ENCODE results near the gene LRRC70.
A peak's percentile ranks its signal among the peaks of the same experiment; 100 is the strongest.

The LRRC70 gene

GRCh38 chr5:62592558-62592957 is 13.9 kb downstream of the LRRC70 start:
- H3K9ac ChIP-seq (ENCODE audit: low read length), result no peak overlapping the region
- no peaks in the 10 kb centered on the region for H3K27me3 ChIP-seq (ENCODE audit: control insufficient read depth, insufficient read depth, low read length)
- peaks cover 14% of the 10 kb centered on the region for H3K4me1 ChIP-seq (ENCODE audit: control insufficient read depth, low read depth, low read length)
- no peak overlapping the region for H3K27ac ChIP-seq (ENCODE audit: low read length)
- no peak overlapping the region for H3K4me3 ChIP-seq (ENCODE audit: low read length)
- no peaks in the 10 kb centered on the region for H3K9me3 ChIP-seq (ENCODE audit: control insufficient read depth, low read depth, low read length)
- peaks cover 3% of the 10 kb centered on the region for H3K36me3 ChIP-seq (ENCODE audit: control insufficient read depth, low read depth, low read length)

- no peaks in the 10 kb centered on the region for H3K27me3 ChIP-seq (ENCODE audit: control insufficient read depth, insufficient read depth, low read length)
- peaks cover 3% of the 10 kb centered on the region for H3K36me3 ChIP-seq (ENCODE audit: control insufficient read depth, low read depth, low read length)
- peaks cover 14% of the 10 kb centered on the region for H3K4me1 ChIP-seq (ENCODE audit: control insufficient read depth, low read depth, low read length)
- H3K9ac ChIP-seq (ENCODE audit: low read length), result no peak overlapping the region
- no peaks in the 10 kb centered on the region for H3K9me3 ChIP-seq (ENCODE audit: control insufficient read depth, low read depth, low read length)
- H3K4me3 ChIP-seq (ENCODE audit: low read length), result no peak overlapping the region
- peak overlapping the region; percentile 33 for H3K27ac ChIP-seq (ENCODE audit: low read length)
Observed at GRCh38 chr5:62593331-62593730, 14.7 kb downstream of the LRRC70 start.

DNA sequence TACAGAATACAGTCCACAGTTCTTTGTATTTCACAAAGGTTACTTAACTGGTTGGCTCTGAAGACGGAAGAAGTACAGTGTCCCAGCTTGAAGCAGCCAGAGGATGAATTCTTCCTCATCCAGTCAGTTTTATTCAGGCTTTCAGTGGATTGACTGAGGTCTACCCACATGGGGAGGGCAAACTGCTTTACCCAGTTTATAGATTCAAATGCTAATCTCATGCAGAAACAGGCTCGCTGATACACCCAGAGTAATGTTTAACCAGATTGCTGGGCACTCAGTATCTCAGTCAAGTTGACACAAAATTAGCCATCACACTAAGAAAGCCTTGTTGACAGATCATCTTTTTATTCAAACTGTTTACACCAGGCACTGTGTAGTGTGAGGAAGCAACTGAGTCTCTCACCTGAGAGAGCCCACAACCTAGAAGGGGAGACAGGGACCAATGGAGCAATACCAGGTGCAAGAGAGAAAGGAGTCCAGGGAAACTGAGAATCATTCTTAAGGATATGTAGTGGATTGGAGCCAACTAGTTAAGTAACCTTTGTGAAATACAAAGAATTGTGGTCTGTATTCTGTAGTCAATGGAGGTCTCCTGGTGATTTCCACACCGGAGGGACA is 15.9 kb downstream of the LRRC70 start:
- H3K36me3 ChIP-seq (ENCODE audit: control insufficient read depth, low read depth, low read length), result peaks cover 3% of the 10 kb centered on the region
- no peaks in the 10 kb centered on the region for H3K9me3 ChIP-seq (ENCODE audit: control insufficient read depth, low read depth, low read length)

GRCh38 chr5:62596096-62596495 is 17.5 kb downstream of the LRRC70 start:
- Histone ChIP-seq H3K36me3 (ENCODE audit: control insufficient read depth, low read depth, low read length) (peaks cover 3% of the 10 kb centered on the region), H3K27me3 (ENCODE audit: control insufficient read depth, insufficient read depth, low read length) (no peaks in the 10 kb centered on the region), H3K27ac (ENCODE audit: low read length) (no peak overlapping the region), H3K4me1 (ENCODE audit: control insufficient read depth, low read depth, low read length) (peaks cover 14% of the 10 kb centered on the region), H3K4me3 (ENCODE audit: low read length) (no peak overlapping the region), H3K9ac (ENCODE audit: low read length) (no peak overlapping the region), H3K9me3 (ENCODE audit: control insufficient read depth, low read depth, low read length) (no peaks in the 10 kb centered on the region)

More for the DNA sequence above, 15.9 kb downstream of the LRRC70 start:
- Histone ChIP-seq H3K4me1 (ENCODE audit: control insufficient read depth, low read depth, low read length) (peaks cover 14% of the 10 kb centered on the region), H3K27ac (ENCODE audit: low read length) (no peak overlapping the region), H3K4me3 (ENCODE audit: low read length) (no peak overlapping the region), H3K27me3 (ENCODE audit: control insufficient read depth, insufficient read depth, low read length) (no peaks in the 10 kb centered on the region), H3K9ac (ENCODE audit: low read length) (no peak overlapping the region)

DNA sequence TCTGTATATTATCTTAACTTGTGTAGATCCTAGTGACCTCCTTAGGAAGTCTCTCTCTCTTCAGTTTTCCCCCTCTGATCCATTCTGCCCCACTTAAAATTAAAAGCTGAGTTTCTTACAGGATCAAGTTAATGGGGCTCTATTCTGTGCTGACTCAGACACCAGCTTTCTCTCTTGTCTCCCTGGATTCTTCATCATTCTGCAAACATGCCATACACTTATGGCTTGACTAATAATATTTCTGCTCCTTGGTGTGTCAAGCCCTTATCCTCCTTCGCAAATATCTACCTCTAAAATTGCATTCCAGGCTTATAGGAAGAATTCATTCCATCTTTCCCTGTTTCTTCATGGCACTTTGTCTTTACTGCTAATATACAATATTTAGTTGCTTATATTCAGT is 18.1 kb downstream of the LRRC70 start:
- no peak overlapping the region for H3K4me3 ChIP-seq (ENCODE audit: low read length)
- peaks cover 14% of the 10 kb centered on the region for H3K4me1 ChIP-seq (ENCODE audit: control insufficient read depth, low read depth, low read length)
- H3K9me3 ChIP-seq (ENCODE audit: control insufficient read depth, low read depth, low read length), result no peaks in the 10 kb centered on the region
- no peak overlapping the region for H3K9ac ChIP-seq (ENCODE audit: low read length)
- H3K27me3 ChIP-seq (ENCODE audit: control insufficient read depth, insufficient read depth, low read length), result no peaks in the 10 kb centered on the region
- no peaks in the 10 kb centered on the region for H3K36me3 ChIP-seq (ENCODE audit: control insufficient read depth, low read depth, low read length)
- H3K27ac ChIP-seq (ENCODE audit: low read length), result no peak overlapping the region

- H3K36me3 ChIP-seq (ENCODE audit: control insufficient read depth, low read depth, low read length), result no peaks in the 10 kb centered on the region
- no peaks in the 10 kb centered on the region for H3K9me3 ChIP-seq (ENCODE audit: control insufficient read depth, low read depth, low read length)
- H3K4me1 ChIP-seq (ENCODE audit: control insufficient read depth, low read depth, low read length), result peaks cover 14% of the 10 kb centered on the region
- no peaks in the 10 kb centered on the region for H3K27me3 ChIP-seq (ENCODE audit: control insufficient read depth, insufficient read depth, low read length)
- H3K9ac ChIP-seq (ENCODE audit: low read length), result no peak overlapping the region
- H3K27ac ChIP-seq (ENCODE audit: low read length), result no peak overlapping the region
- H3K4me3 ChIP-seq (ENCODE audit: low read length), result no peak overlapping the region
Observed at GRCh38 chr5:62597314-62597713, 18.7 kb downstream of the LRRC70 start.

DNA sequence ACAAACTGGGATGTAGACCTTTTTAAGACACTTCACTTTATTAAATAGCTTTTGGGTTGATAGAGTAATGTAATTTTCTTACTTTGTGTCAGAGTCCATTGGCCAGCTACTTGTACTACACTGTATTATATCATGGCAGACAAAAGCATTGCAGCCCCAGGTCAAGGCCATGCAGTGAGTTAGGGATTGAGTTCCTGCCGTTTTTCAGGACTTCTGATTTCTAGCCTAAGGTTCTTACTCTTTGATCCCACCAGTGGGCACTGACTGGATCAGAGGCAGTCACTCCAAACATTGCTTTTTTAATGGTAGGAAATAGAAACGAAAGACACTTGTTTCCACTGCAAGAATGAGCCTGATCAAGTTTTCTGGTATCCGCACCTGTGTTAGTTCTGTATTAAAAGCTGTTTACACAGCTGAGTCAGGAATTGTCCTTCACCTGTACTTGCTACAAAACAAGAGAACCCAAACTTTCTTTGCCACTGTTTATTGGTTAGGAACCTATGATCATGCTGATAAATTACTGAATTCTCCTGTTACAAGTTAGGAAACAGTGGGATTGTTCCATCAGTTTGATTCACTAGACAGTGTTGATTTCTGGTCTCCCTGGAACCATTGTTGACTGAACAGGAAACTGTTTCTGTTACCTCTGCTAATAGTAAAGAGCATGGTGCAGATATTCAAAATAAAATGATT is 22.1 kb downstream of the LRRC70 start:
- H3K4me3 ChIP-seq (ENCODE audit: low read length), result no peak overlapping the region
- no peak overlapping the region for H3K27ac ChIP-seq (ENCODE audit: low read length)
- no peaks in the 10 kb centered on the region for H3K9me3 ChIP-seq (ENCODE audit: control insufficient read depth, low read depth, low read length)
- no peaks in the 10 kb centered on the region for H3K4me1 ChIP-seq (ENCODE audit: control insufficient read depth, low read depth, low read length)
- no peak overlapping the region for H3K9ac ChIP-seq (ENCODE audit: low read length)
- no peaks in the 10 kb centered on the region for H3K36me3 ChIP-seq (ENCODE audit: control insufficient read depth, low read depth, low read length)
- no peaks in the 10 kb centered on the region for H3K27me3 ChIP-seq (ENCODE audit: control insufficient read depth, insufficient read depth, low read length)

DNA sequence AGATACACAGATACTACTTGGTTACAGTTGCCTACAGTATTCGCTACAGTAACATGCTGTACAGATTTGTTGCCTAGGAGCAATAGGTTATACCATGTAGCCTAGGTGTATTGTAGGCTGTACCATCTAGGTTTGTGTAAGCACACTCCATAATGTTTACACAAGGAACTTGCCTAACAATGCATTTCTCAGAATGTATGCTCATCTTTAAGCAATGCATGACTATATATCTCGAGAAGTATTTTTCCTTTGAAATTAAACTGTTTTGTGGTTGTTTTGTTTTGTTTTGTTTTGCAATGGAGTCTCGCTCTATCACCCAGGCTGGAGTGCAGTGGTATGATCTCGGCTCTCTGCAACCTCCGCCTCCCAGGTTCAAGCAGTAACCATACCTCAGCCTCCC is 25.3 kb downstream of the LRRC70 start:
- Histone ChIP-seq H3K9ac (ENCODE audit: low read length) (no peak overlapping the region), H3K27me3 (ENCODE audit: control insufficient read depth, insufficient read depth, low read length) (no peaks in the 10 kb centered on the region), H3K9me3 (ENCODE audit: control insufficient read depth, low read depth, low read length) (no peaks in the 10 kb centered on the region), H3K36me3 (ENCODE audit: control insufficient read depth, low read depth, low read length) (no peaks in the 10 kb centered on the region), H3K27ac (ENCODE audit: low read length) (no peak overlapping the region), H3K4me1 (ENCODE audit: control insufficient read depth, low read depth, low read length) (no peaks in the 10 kb centered on the region), H3K4me3 (ENCODE audit: low read length) (no peak overlapping the region)

DNA sequence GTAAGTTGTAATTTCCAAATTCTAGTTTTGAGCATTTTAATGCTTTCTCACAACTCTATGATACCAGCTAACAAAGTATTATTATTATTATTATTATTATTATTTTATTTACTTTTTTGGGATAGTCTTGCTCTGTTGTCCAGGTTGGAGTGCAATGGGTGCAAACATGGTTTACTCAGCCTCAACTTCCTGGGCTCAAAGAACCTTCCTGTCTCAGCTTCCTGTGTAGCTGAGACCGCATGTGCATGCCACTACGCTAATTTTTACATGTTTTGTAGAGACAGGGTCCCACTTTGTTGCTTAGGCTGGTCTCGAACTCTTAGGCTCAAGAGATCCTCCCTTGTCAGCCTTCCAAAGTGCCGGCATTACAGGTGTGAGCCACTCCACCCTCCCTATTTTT is 27.0 kb downstream of the LRRC70 start:
- H3K27ac ChIP-seq (ENCODE audit: low read length), result no peak overlapping the region

DNA sequence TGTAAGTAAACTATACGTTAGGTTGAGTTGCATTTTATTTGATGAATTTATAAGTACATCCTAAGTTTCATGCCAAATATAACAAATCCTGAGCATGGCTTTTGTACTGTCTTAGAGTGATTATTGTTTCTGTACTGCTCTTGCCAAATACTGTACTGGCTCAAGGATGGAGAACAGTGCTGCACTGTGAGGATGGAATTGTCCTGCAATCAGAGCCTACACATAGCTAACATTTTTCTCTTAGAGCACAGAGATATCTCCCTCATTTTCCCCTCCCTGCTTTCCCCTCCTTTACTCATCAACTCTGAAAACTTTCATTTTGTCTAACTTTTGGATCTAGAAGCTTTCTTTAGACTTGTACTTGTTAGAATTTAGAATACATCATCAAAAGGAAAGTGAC is 28.3 kb downstream of the LRRC70 start:
- H3K4me1 ChIP-seq (ENCODE audit: control insufficient read depth, low read depth, low read length), result no peaks in the 10 kb centered on the region
- no peaks in the 10 kb centered on the region for H3K9me3 ChIP-seq (ENCODE audit: control insufficient read depth, low read depth, low read length)
- H3K4me3 ChIP-seq (ENCODE audit: low read length), result no peak overlapping the region
- H3K27ac ChIP-seq (ENCODE audit: low read length), result no peak overlapping the region
- H3K27me3 ChIP-seq (ENCODE audit: control insufficient read depth, insufficient read depth, low read length), result no peaks in the 10 kb centered on the region
- no peak overlapping the region for H3K9ac ChIP-seq (ENCODE audit: low read length)
- no peaks in the 10 kb centered on the region for H3K36me3 ChIP-seq (ENCODE audit: control insufficient read depth, low read depth, low read length)

More for the DNA sequence above, 27.0 kb downstream of the LRRC70 start:
- H3K4me1 ChIP-seq (ENCODE audit: control insufficient read depth, low read depth, low read length), result no peaks in the 10 kb centered on the region
- H3K27me3 ChIP-seq (ENCODE audit: control insufficient read depth, insufficient read depth, low read length), result no peaks in the 10 kb centered on the region
- no peaks in the 10 kb centered on the region for H3K9me3 ChIP-seq (ENCODE audit: control insufficient read depth, low read depth, low read length)
- H3K36me3 ChIP-seq (ENCODE audit: control insufficient read depth, low read depth, low read length), result no peaks in the 10 kb centered on the region
- no peak overlapping the region for H3K4me3 ChIP-seq (ENCODE audit: low read length)
- H3K9ac ChIP-seq (ENCODE audit: low read length), result no peak overlapping the region

DNA sequence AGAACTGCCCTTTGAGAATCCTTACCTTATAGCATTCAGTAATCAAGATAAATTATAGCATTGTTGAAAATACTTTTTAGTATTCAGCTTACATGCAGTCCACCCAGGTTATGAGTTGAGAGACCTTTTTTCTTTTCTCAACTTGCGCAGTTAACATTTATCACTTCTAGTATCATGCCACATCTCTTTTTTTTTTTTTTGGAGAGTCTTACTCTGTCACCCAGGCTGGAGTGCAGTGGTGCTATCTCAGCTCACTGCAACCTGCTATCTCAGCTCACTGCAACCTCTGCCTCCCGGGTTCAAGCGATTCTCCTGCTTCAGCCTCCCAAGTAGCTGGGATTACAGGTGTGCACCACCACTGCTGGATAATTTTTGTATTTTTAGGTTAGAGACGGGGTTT is 29.0 kb downstream of the LRRC70 start:
- H3K9me3 ChIP-seq (ENCODE audit: control insufficient read depth, low read depth, low read length), result no peaks in the 10 kb centered on the region
- no peaks in the 10 kb centered on the region for H3K4me1 ChIP-seq (ENCODE audit: control insufficient read depth, low read depth, low read length)
- H3K4me3 ChIP-seq (ENCODE audit: low read length), result no peak overlapping the region
- H3K9ac ChIP-seq (ENCODE audit: low read length), result no peak overlapping the region
- H3K36me3 ChIP-seq (ENCODE audit: control insufficient read depth, low read depth, low read length), result no peaks in the 10 kb centered on the region
- H3K27me3 ChIP-seq (ENCODE audit: control insufficient read depth, insufficient read depth, low read length), result no peaks in the 10 kb centered on the region
- H3K27ac ChIP-seq (ENCODE audit: low read length), result no peak overlapping the region

All from iPS-18a (cell line).